DOHH2 (cell line): ENCODE measurements around the gene NUDT14.

Experiments
- H3F3A ChIP-seq: fragments of 200-600 bp; sonication (generic), shearing (Covaris generic); 2 replicates; pipeline ENCODE4 v1.6.0; 2016; ENCODE audit warnings: antibody characterized with exemption, mild to moderate bottlenecking; ENCODE audit not compliant: control insufficient read depth, insufficient read depth
- H3K27ac ChIP-seq: fragments of 200-600 bp; sonication (generic); 2 replicates; pipeline ENCODE4 v1.5.1; 2014; ENCODE audit warnings: low read depth, mild to moderate bottlenecking, low read length, moderate library complexity
- H3K27me3 ChIP-seq: fragments of 200-600 bp; sonication (generic); 2 replicates; pipeline ENCODE4 v1.6.1; 2014; ENCODE audit warnings: mild to moderate bottlenecking, low read length, mixed read lengths; ENCODE audit not compliant: control insufficient read depth
- H3K36me3 ChIP-seq: fragments of 200-600 bp; sonication (generic); 2 replicates; pipeline ENCODE4 v1.6.1; 2014; ENCODE audit warnings: mild to moderate bottlenecking, low read length, moderate library complexity, mixed read lengths; ENCODE audit not compliant: control insufficient read depth
- H3K4me1 ChIP-seq: fragments of 200-600 bp; sonication (generic); 2 replicates; pipeline ENCODE4 v1.6.1; 2014; ENCODE audit warnings: mild to moderate bottlenecking, low read length, mixed read lengths; ENCODE audit not compliant: control insufficient read depth
- H3K4me2 ChIP-seq: fragments of 200-600 bp; sonication (generic); 2 replicates; pipeline ENCODE4 v1.6.0; 2014; ENCODE audit warnings: mild to moderate bottlenecking, low read length, moderate library complexity
- H3K4me3 ChIP-seq: fragments of 200-600 bp; sonication (generic); 2 replicates; pipeline ENCODE4 v1.5.1; 2014; ENCODE audit warnings: mild to moderate bottlenecking, low read length, mixed read lengths
- H3K79me2 ChIP-seq: fragments of 200-600 bp; sonication (generic); 2 replicates; pipeline ENCODE4 v1.6.1; 2014; ENCODE audit warnings: mild to moderate bottlenecking, low read length, mixed read lengths; ENCODE audit not compliant: control insufficient read depth
- H3K9me2 ChIP-seq: fragments of 200-600 bp; sonication (generic); replicated peaks from 2 replicates; pipeline ENCODE4 v1.6.1; 2014; ENCODE audit warnings: mild to moderate bottlenecking, low read length, mixed read lengths; ENCODE audit not compliant: control insufficient read depth
- H3K9me3 ChIP-seq: fragments of 200-600 bp; sonication (generic); 2 replicates; pipeline ENCODE4 v1.6.1; 2014; ENCODE audit warnings: antibody characterized with exemption, low read length, mixed read lengths; ENCODE audit not compliant: control insufficient read depth, insufficient read depth
- H4K20me1 ChIP-seq: fragments of 200-600 bp; sonication (generic); 2 replicates; pipeline ENCODE4 v1.6.0; 2014; ENCODE audit warnings: low read depth, mild to moderate bottlenecking, antibody characterized with exemption, low read length, moderate library complexity; ENCODE audit not compliant: control insufficient read depth, insufficient read depth
- CTCF ChIP-seq: fragments of 200-600 bp; sonication (generic); IDR thresholded peaks from one replicate; pipeline ENCODE4 v1.5.1; 2014; ENCODE audit warnings: antibody characterized with exemption, mild to moderate bottlenecking, low read depth, low read length; ENCODE audit not compliant: poor library complexity, severe bottlenecking
- EZH2phosphoT487 ChIP-seq: fragments of 200-600 bp; sonication (generic); IDR thresholded peaks from 2 replicates; pipeline ENCODE4 v1.6.1; 2017; ENCODE audit warnings: borderline replicate concordance, mild to moderate bottlenecking, antibody characterized with exemption, low read length, moderate library complexity, mixed read lengths

NUDT14 gene

GRCh38 chr14:105135700-105136395 is 45.3 kb downstream of the NUDT14 start:
- Histone ChIP-seq H3K9me2 (no peaks in the 10 kb centered on the region), H3K27ac (no peak overlapping the region), H3K4me2 (no peak overlapping the region), H3K4me3 (no peak overlapping the region), H3K36me3 (no peaks in the 10 kb centered on the region), H3K27me3 (peaks cover 4% of the 10 kb centered on the region; the same call in 1 of the 2 replicates), H3K9me3 (peaks cover 16% of the 10 kb centered on the region; the same call in 1 of the 2 replicates), H4K20me1 (no peaks in the 10 kb centered on the region), H3F3A (no peaks in the 10 kb centered on the region), H3K4me1 (no peaks in the 10 kb centered on the region), H3K79me2 (no peaks in the 10 kb centered on the region)
- TF ChIP-seq EZH2phosphoT487 (no peak), CTCF (no peak)

- TF ChIP-seq EZH2phosphoT487 (no peak), CTCF (no peak)
- no peaks in the 10 kb centered on the region for H3K9me2 ChIP-seq
- no peaks in the 10 kb centered on the region for H4K20me1 ChIP-seq
- H3K4me2 ChIP-seq = no peak overlapping the region
- H3K4me1 ChIP-seq = no peaks in the 10 kb centered on the region
- H3K4me3 ChIP-seq = no peak overlapping the region
- no peaks in the 10 kb centered on the region for H3F3A ChIP-seq
- H3K9me3 ChIP-seq = no peaks in the 10 kb centered on the region
- H3K27me3 ChIP-seq = peaks cover 4% of the 10 kb centered on the region; the same call in 1 of the 2 replicates
- H3K27ac ChIP-seq = no peak overlapping the region
- no peaks in the 10 kb centered on the region for H3K36me3 ChIP-seq
- no peaks in the 10 kb centered on the region for H3K79me2 ChIP-seq
Observed at GRCh38 chr14:105132921-105133654, 48.0 kb downstream of the NUDT14 start.

GRCh38 chr14:105131241-105131640 is 49.9 kb downstream of the NUDT14 start:
- no peaks in the 10 kb centered on the region for H3K4me1 ChIP-seq
- H3K36me3 ChIP-seq = no peaks in the 10 kb centered on the region
- H3K4me3 ChIP-seq = no peak overlapping the region
- no peaks in the 10 kb centered on the region for H4K20me1 ChIP-seq
- no peak overlapping the region for H3K4me2 ChIP-seq
- H3K9me2 ChIP-seq = no peaks in the 10 kb centered on the region
- H3K27me3 ChIP-seq = peaks cover 4% of the 10 kb centered on the region; the same call in 1 of the 2 replicates
- H3K27ac ChIP-seq = no peak overlapping the region
- no peaks in the 10 kb centered on the region for H3K79me2 ChIP-seq
- no peaks in the 10 kb centered on the region for H3F3A ChIP-seq
- H3K9me3 ChIP-seq = no peaks in the 10 kb centered on the region
- TF ChIP-seq EZH2phosphoT487 (no peak), CTCF (no peak)
